ENCODE measurements around the gene SIRT7. TPM values are rescaled to one million over a fixed set of nuclear protein-coding genes. Genes with fewer than 3 reads are reported as not detected.

The SIRT7 gene
- total RNA-seq, 2 experiments from 2014 or later: 49.1 to 69.3 TPM

DNA sequence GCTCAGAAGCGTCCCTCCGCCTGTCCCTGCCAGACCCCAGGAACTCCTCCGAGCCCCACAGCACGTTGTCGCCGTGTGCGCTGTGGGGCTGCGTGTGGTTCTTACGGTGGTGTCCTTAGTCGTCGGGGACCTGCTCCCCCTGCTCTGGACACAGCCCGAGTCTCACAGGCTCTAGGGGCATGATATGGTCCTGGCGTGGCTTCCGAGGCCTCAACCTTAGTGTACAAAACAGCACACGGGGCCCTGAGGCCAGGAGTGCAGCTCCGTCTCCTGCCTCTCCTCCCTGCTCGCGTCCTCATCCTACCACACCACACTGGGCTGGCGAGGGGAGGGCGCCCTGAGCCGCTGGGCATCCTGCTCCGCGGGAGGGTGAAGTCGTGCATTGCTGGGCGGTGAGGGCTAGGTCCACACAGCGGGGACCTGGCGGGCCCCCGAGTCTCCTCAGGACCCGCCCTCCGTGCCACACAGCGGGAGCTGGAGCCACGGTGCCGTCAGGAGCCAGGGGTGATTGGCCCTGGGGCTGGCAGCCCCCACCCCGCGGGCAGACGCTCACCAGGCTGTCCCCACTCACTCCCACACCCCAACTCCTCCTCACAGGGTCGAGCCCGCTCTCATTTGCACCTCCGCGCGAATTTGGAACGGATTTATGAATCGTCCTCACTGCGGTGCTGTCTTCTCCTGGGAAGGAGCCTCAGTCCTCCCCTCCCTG lies 10.7 kb upstream of the SIRT7 start:
- Histone ChIP-seq H3K27ac (ENCODE audit: low read depth, low read length, poor library complexity, severe bottlenecking) (no peak overlapping the region), H3K9me2 (ENCODE audit: insufficient read depth, low read length) (no peaks in the 10 kb centered on the region), H3K4me2 (ENCODE audit: low read length) (peak overlapping the region; percentile 73), H3K9me3 (ENCODE audit: low read length) (no peaks in the 10 kb centered on the region), H3K36me3 (ENCODE audit: insufficient read depth, low read length) (peaks cover 9% of the 10 kb centered on the region; the same call in 1 of the 2 replicates), H4K20me1 (ENCODE audit: insufficient read depth, low read length) (no peaks in the 10 kb centered on the region), H2AFZ (ENCODE audit: low read length) (peak overlapping the region; percentile 18; the same call in 1 of the 2 replicates), H3K4me1 (ENCODE audit: insufficient read depth, low read length, poor library complexity, severe bottlenecking) (peaks cover 34% of the 10 kb centered on the region), H3K79me2 (ENCODE audit: insufficient read depth, low read depth, low read length) (peaks cover 35% of the 10 kb centered on the region), H3K4me3 (ENCODE audit: low read depth, low read length, poor library complexity, severe bottlenecking) (peak overlapping the region; percentile 68)
- POLR2A ChIA-PET: interaction anchor here (0.7 to 1.7 kb wide), 3 partner anchors 11 to 15 kb away, joined by 3 to 5 read pairs (median 4); partner anchors contain the start of gene SIRT7
- intact Hi-C loops (cut with micrococcal nuclease; ENCODE audit: unreplicated experiment): no loop called here
- BruUV-seq (replicated peaks): no TSS peak
- peak; percentile 19 for DNase-seq (ENCODE audit: low spot score)
- CTCF ChIA-PET (ENCODE audit: unreplicated experiment): interaction anchor here (1.0 kb wide), 1 partner anchor 59 kb away, joined by 4 read pairs; no protein-coding TSS in a partner anchor
- TF ChIP-seq EZH2phosphoT487 (IDR thresholded peaks at IDR 0.05; ENCODE audit: borderline replicate concordance, low read depth, low read length): no peak
- TF ChIP-seq, protein P1, sequence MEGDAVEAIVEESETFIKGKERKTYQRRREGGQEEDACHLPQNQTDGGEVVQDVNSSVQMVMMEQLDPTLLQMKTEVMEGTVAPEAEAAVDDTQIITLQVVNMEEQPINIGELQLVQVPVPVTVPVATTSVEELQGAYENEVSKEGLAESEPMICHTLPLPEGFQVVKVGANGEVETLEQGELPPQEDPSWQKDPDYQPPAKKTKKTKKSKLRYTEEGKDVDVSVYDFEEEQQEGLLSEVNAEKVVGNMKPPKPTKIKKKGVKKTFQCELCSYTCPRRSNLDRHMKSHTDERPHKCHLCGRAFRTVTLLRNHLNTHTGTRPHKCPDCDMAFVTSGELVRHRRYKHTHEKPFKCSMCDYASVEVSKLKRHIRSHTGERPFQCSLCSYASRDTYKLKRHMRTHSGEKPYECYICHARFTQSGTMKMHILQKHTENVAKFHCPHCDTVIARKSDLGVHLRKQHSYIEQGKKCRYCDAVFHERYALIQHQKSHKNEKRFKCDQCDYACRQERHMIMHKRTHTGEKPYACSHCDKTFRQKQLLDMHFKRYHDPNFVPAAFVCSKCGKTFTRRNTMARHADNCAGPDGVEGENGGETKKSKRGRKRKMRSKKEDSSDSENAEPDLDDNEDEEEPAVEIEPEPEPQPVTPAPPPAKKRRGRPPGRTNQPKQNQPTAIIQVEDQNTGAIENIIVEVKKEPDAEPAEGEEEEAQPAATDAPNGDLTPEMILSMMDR (conservative IDR thresholded peaks at IDR 0.05; ENCODE audit: low read length): no peak

DNA sequence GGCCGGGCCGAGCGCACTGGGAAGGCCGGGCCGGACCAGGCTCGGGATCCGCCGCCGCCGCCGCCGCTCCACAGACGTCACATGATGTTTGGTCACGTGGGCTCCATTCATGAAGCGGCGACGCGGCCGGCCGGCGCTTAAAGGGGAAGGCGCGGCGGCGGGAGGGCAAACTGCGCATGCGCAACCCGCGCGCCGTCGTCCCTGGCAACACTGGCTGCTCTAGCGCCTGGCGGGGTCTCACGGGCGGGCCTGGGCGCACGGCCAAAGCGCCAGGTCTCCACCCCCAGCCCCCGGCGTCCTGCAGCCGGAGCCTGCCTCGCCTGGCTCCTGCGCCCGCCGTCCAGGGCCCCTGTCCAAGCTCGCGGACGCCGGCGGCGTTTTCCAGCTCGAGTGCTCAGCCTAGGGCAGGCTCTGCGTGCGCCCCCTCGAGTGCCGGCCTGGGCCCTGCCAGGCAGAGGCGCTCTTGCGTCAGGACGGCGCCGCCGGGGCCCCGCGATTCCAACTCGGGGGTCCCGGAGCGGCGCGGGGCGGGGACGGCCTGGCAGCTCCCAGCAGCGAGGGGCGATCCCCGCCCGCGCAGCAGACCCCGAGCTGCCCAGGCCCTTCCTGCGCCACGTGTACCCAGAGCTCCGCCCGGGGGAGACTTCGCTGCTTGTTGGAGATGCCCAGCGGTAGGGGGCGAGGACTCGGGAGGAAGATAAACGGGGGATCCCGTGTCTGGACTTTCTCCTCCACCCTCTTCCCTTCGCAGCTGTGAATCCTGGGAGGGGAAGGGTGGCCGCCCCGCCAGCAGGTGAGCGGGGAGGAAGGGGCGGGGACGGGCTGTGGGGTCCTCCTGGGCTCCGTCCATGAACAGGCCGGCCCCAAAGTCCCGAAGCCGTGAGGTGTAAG lies 9.9 kb upstream of the SIRT7 start, which contains the start of gene MAFG:
Gene MAFG (minus strand): TSS at position 83 of the 891 bp plus-strand sequence. CDS start 4,550 bp downstream, outside the sequence.
- no peaks in the 10 kb centered on the region for H3K9me3 ChIP-seq (ENCODE audit: low read length)
- peak; percentile 98 for DNase-seq (ENCODE audit: low spot score)
- POLR2A ChIA-PET: interaction anchor here (0.7 to 1.7 kb wide), 4 partner anchors 11 to 110 kb away, joined by 3 to 5 read pairs (median 4); partner anchors contain the start of gene DCXR
- no peak for TF ChIP-seq EZH2phosphoT487 (IDR thresholded peaks at IDR 0.05; ENCODE audit: borderline replicate concordance, low read depth, low read length)
- TF ChIP-seq, protein P1 (conservative IDR thresholded peaks at IDR 0.05; ENCODE audit: low read length): peak; percentile 84
- H3K36me3 ChIP-seq (ENCODE audit: insufficient read depth, low read length): peaks cover 2% of the 10 kb centered on the region; the same call in 1 of the 2 replicates
- peaks cover 34% of the 10 kb centered on the region for H3K4me1 ChIP-seq (ENCODE audit: insufficient read depth, low read length, poor library complexity, severe bottlenecking)
- no TSS peak for BruUV-seq (replicated peaks)
- H3K27ac ChIP-seq (ENCODE audit: low read depth, low read length, poor library complexity, severe bottlenecking): peak within 1 kb of the TSS; percentile 60
- H2AFZ ChIP-seq (ENCODE audit: low read length): peak within 1 kb of the TSS; percentile 18
- H4K20me1 ChIP-seq (ENCODE audit: insufficient read depth, low read length): no peaks in the 10 kb centered on the region
- H3K79me2 ChIP-seq (ENCODE audit: insufficient read depth, low read depth, low read length): peaks cover 37% of the 10 kb centered on the region
- H3K4me3 ChIP-seq (ENCODE audit: low read depth, low read length, poor library complexity, severe bottlenecking): peak within 1 kb of the TSS; percentile 80
- intact Hi-C loops (cut with micrococcal nuclease; ENCODE audit: unreplicated experiment): loop anchor here (2.0 kb wide), 2 partner anchors 57 to 215 kb away; partner anchors contain the start of genes ARHGDIA and SLC25A10
- CTCF ChIA-PET (ENCODE audit: unreplicated experiment): interaction anchor here (0.6 to 1.0 kb wide), 2 partner anchors 59 to 224 kb away, joined by 4 read pairs; partner anchors contain the start of gene MRPL12
- no peaks in the 10 kb centered on the region for H3K9me2 ChIP-seq (ENCODE audit: insufficient read depth, low read length)
- H3K4me2 ChIP-seq (ENCODE audit: low read length): peak within 1 kb of the TSS; percentile 85
